Astrocyte (in vitro differentiated cells and primary cell): Measurements from ENCODE around the gene ZNF48. TPM values are rescaled to one million over a fixed set of nuclear protein-coding genes. Genes with fewer than 3 reads are reported as not detected.
A peak's percentile ranks its signal among the peaks of the same experiment; 100 is the strongest.

Source experiments
- DNase-seq: peaks from one replicate; pipeline ENCODE4 v3.0.0-alpha.2; 2010; ENCODE audit warnings: low read depth
- FAIRE-seq: peaks from 2 replicates; lab custom pipeline; 2011; peaks lifted over from hg19 to GRCh38; lab: Jason Lieb, UNC
- H2AFZ ChIP-seq: 2 replicates; pipeline ENCODE4 v1.6.0; 2012; ENCODE audit warnings: low read depth, low read length, inconsistent platforms
- H3K27ac ChIP-seq: 2 replicates; pipeline ENCODE4 v1.5.1; 2011; ENCODE audit warnings: low read depth, low read length, inconsistent platforms
- H3K27me3 ChIP-seq: 2 replicates; pipeline ENCODE4 v1.6.0; 2011; ENCODE audit warnings: low read length, inconsistent platforms; ENCODE audit not compliant: insufficient read depth
- H3K36me3 ChIP-seq: 2 replicates; pipeline ENCODE4 v1.5.1; 2011; ENCODE audit warnings: low read length, inconsistent platforms; ENCODE audit not compliant: insufficient read depth
- H3K4me1 ChIP-seq: 2 replicates; pipeline ENCODE4 v1.5.1; 2011; ENCODE audit warnings: low read length, inconsistent platforms; ENCODE audit not compliant: insufficient read depth
- H3K4me2 ChIP-seq: 2 replicates; pipeline ENCODE4 v1.6.0; 2012; ENCODE audit warnings: low read length, inconsistent platforms
- H3K4me3 ChIP-seq: 2 replicates; pipeline ENCODE4 v1.5.1; 2011; ENCODE audit warnings: low read depth, mild to moderate bottlenecking, low read length, inconsistent platforms; ENCODE audit not compliant: insufficient read depth
- H3K79me2 ChIP-seq: 2 replicates; pipeline ENCODE4 v1.6.0; 2012; ENCODE audit warnings: mild to moderate bottlenecking, low read length, inconsistent platforms; ENCODE audit not compliant: insufficient read depth
- H3K9ac ChIP-seq: 2 replicates; pipeline ENCODE4 v1.6.0; 2012; ENCODE audit warnings: mild to moderate bottlenecking, low read length, inconsistent platforms
- H3K9me3 ChIP-seq: 2 replicates; pipeline ENCODE4 v1.5.1; 2012; ENCODE audit warnings: low read depth, mild to moderate bottlenecking, low read length, inconsistent platforms; ENCODE audit not compliant: insufficient read depth
- H4K20me1 ChIP-seq: 2 replicates; pipeline ENCODE4 v1.6.0; 2012; ENCODE audit warnings: low read length, inconsistent platforms; ENCODE audit not compliant: insufficient read depth
- H3K27ac Mint-ChIP-seq: one replicate; pipeline ENCODE4 v1.8.0; 2021; ENCODE audit warnings: mild to moderate bottlenecking, mixed read lengths; ENCODE audit not compliant: unreplicated experiment
- H3K27me3 Mint-ChIP-seq: one replicate; pipeline ENCODE4 v1.8.0; 2021; ENCODE audit warnings: low read depth, mixed read lengths; ENCODE audit not compliant: unreplicated experiment
- H3K36me3 Mint-ChIP-seq: one replicate; pipeline ENCODE4 v1.8.0; 2021; ENCODE audit warnings: low read depth, mixed read lengths; ENCODE audit not compliant: unreplicated experiment
- H3K4me1 Mint-ChIP-seq: one replicate; pipeline ENCODE4 v1.8.0; 2021; ENCODE audit warnings: low read depth, mixed read lengths; ENCODE audit not compliant: unreplicated experiment
- H3K4me3 Mint-ChIP-seq: one replicate; pipeline ENCODE4 v1.8.0; 2021; ENCODE audit warnings: mild to moderate bottlenecking, moderate library complexity, mixed read lengths; ENCODE audit not compliant: unreplicated experiment
- H3K9me3 Mint-ChIP-seq: one replicate; pipeline ENCODE4 v1.8.0; 2021; ENCODE audit warnings: mild to moderate bottlenecking, mixed read lengths; ENCODE audit not compliant: unreplicated experiment
- EZH2 ChIP-seq: IDR thresholded peaks from 2 replicates; pipeline ENCODE4 v1.6.1; 2012; ENCODE audit warnings: mild to moderate bottlenecking, low read length, inconsistent platforms; ENCODE audit not compliant: insufficient read depth
- total RNA-seq: library from RNA; stranded (reverse); gene quantifications from 2 replicates; pipeline ENCODE4 v1.2.1, GENCODE V29; 2021
- TF ChIP-seq, protein P1 (sequence below): IDR thresholded peaks from 2 replicates; pipeline ENCODE4 v1.5.1; 2011; ENCODE audit warnings: low read depth, mild to moderate bottlenecking, inconsistent platforms, low read length, moderate library complexity; ENCODE audit not compliant: insufficient read depth

ZNF48 gene
- total RNA-seq, 1 donor from 2014 or later = 19.5 TPM

DNA sequence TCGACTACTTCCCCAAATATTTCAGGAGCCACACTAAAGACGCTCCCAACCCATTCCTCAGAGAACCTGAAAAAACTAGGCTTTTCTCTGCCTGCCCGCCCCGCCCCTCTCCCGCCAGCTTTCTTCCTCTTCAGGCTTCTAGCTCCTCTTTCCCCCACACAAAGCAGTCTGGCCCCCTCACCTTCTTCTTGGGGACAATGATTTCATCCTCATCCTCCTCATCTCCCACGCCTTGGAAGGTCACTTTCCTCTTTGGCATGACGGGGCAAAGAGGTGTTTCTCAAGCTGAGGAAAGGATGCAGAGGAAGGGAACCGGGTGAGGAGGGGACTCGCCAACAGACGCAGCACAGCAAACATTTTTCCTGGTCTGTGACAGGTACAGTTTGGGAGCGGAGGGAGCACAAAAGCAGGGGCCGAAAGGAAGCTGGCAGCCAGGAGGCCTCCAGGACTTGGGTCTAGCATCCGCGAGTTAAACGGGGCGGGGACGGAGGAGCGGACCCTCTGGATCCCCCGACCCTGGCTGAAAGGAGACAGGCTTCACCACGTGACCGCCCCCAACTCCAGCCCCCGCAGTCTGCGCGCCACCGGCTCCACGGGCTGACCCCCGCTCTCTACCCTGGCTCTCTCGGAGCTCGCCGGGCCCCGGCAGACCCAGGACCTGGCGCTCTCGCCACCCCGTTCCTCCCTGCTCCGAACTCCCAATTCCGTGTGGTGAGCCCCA, 40.6 kb upstream of the ZNF48 start:
- H3K36me3 ChIP-seq = peaks cover 22% of the 10 kb centered on the region
- FAIRE-seq = no peak
- no peaks in the 10 kb centered on the region for H3K27me3 ChIP-seq
- no peak for TF ChIP-seq EZH2
- TF ChIP-seq, protein P1, sequence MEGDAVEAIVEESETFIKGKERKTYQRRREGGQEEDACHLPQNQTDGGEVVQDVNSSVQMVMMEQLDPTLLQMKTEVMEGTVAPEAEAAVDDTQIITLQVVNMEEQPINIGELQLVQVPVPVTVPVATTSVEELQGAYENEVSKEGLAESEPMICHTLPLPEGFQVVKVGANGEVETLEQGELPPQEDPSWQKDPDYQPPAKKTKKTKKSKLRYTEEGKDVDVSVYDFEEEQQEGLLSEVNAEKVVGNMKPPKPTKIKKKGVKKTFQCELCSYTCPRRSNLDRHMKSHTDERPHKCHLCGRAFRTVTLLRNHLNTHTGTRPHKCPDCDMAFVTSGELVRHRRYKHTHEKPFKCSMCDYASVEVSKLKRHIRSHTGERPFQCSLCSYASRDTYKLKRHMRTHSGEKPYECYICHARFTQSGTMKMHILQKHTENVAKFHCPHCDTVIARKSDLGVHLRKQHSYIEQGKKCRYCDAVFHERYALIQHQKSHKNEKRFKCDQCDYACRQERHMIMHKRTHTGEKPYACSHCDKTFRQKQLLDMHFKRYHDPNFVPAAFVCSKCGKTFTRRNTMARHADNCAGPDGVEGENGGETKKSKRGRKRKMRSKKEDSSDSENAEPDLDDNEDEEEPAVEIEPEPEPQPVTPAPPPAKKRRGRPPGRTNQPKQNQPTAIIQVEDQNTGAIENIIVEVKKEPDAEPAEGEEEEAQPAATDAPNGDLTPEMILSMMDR = no peak
- Mint-ChIP-seq H3K27me3 (no peaks in the 10 kb centered on the region), H3K36me3 (peaks cover 22% of the 10 kb centered on the region), H3K4me3 (peak overlapping the region; percentile 95), H3K4me1 (peaks cover 13% of the 10 kb centered on the region), H3K27ac (peak overlapping the region; percentile 99), H3K9me3 (no peaks in the 10 kb centered on the region)
- peak overlapping the region; percentile 96 for H3K4me2 ChIP-seq
- H3K9me3 ChIP-seq = no peaks in the 10 kb centered on the region
- peaks cover 23% of the 10 kb centered on the region for H3K4me1 ChIP-seq
- no peak for DNase-seq
- H2AFZ ChIP-seq = peak overlapping the region; percentile 66
- peak overlapping the region; percentile 96 for H3K9ac ChIP-seq
- peaks cover 56% of the 10 kb centered on the region for H3K79me2 ChIP-seq
- peaks cover 46% of the 10 kb centered on the region for H4K20me1 ChIP-seq
- peak overlapping the region; percentile 99 for H3K27ac ChIP-seq
- H3K4me3 ChIP-seq = peak overlapping the region; percentile 93

DNA sequence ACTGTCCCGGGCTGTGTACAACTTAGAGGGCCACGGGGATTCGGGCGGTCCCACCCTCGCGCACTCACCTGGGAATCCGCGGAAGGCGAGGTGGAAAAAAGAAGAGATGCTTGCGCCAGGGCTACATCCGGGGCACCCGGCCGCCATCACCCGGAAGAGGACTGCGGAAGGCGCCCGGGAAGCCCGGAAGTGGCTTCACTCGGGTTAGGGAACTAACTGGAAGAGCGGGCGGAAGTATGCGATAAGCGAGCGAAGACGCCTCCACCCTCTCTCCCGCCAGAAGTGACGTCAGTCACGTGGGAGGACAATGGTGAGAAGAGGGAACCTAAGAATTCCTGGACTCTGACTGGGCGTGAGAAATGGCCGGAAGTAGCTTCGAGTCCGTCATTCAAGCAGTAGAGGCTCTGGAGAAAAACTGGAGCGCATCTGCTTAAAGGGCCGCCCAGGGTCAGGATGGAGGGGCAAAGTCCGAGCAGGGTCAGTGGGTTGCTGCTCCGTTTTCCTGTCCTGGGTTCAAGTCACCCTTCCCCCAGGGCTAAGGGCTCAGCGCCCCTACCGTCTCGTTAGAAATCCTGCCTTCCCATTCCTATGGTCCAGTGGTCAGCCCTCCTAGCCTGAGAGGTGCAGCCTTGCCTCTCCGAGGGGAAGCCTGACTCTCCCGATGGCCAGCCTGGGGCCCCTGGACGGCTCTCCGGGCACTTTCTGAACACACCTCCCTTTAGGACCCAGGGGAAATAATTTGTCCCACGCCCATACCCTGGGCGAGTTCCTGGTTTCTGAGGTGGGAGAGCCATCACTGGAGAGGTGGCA, 39.9 kb upstream of the ZNF48 start, which contains the start of gene CD2BP2:
CD2BP2 (minus strand) TSS at position 165 of the 810 bp plus-strand sequence. CDS start 627 bp downstream, outside the sequence.
- Histone ChIP-seq H3K27me3 (no peaks in the 10 kb centered on the region), H3K36me3 (peaks cover 22% of the 10 kb centered on the region), H3K9ac (peak within 1 kb of the TSS; percentile 96), H4K20me1 (peaks cover 50% of the 10 kb centered on the region), H3K4me2 (peak within 1 kb of the TSS; percentile 96), H2AFZ (peak within 1 kb of the TSS; percentile 66), H3K4me3 (peak within 1 kb of the TSS; percentile 93), H3K27ac (peak within 1 kb of the TSS; percentile 99), H3K4me1 (peaks cover 23% of the 10 kb centered on the region), H3K79me2 (peaks cover 64% of the 10 kb centered on the region), H3K9me3 (no peaks in the 10 kb centered on the region)
- Mint-ChIP-seq H3K4me3 (peak within 1 kb of the TSS; percentile 95), H3K36me3 (peaks cover 20% of the 10 kb centered on the region), H3K27ac (peak within 1 kb of the TSS; percentile 99), H3K27me3 (no peaks in the 10 kb centered on the region), H3K4me1 (peaks cover 13% of the 10 kb centered on the region), H3K9me3 (no peaks in the 10 kb centered on the region)
- TF ChIP-seq, protein P1 = no peak
- TF ChIP-seq EZH2 = no peak
- FAIRE-seq (peak; percentile 91), DNase-seq (peak; percentile 99)
